ENCODE measurements around the gene RGS14.

The RGS14 gene

DNA sequence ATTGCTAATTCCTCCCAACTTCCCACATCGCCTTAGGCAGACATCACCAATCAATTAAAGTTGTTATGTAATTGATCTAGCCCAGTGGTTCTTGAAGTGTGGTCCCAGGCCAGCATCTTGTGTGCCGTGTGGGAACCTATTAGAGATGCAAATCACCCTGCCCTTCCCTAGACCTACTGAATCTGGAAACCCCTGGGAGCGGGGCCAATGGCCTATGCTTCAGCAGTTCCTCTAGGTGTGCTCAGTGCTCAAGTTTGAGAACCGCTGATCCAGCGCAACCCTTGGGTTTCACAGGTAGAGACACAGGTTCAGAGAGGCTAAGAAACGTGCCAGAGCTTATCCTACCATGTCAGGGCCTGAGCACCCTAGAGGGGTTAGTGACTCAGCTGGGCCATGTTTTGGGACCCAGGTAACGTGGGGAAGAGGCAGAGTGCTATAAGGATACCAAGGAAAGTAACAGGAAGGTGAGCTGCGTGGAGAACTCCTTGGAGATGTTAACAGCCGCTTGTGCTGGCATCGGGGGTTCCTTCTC lies 30.9 kb downstream of the RGS14 start:
- no peak for TF ChIP-seq JUND (IDR thresholded peaks at IDR 0.05; ENCODE audit: low read depth)
- no peak for DNase-seq (ENCODE audit: low read depth in 1 of 2, low spot score in 1 of 2)
- in situ Hi-C loops (cut with HindIII; ENCODE audit: low pct_unique_long_range_greater_than_20kb, low sequenced_read_pairs), result no loop called here

DNA sequence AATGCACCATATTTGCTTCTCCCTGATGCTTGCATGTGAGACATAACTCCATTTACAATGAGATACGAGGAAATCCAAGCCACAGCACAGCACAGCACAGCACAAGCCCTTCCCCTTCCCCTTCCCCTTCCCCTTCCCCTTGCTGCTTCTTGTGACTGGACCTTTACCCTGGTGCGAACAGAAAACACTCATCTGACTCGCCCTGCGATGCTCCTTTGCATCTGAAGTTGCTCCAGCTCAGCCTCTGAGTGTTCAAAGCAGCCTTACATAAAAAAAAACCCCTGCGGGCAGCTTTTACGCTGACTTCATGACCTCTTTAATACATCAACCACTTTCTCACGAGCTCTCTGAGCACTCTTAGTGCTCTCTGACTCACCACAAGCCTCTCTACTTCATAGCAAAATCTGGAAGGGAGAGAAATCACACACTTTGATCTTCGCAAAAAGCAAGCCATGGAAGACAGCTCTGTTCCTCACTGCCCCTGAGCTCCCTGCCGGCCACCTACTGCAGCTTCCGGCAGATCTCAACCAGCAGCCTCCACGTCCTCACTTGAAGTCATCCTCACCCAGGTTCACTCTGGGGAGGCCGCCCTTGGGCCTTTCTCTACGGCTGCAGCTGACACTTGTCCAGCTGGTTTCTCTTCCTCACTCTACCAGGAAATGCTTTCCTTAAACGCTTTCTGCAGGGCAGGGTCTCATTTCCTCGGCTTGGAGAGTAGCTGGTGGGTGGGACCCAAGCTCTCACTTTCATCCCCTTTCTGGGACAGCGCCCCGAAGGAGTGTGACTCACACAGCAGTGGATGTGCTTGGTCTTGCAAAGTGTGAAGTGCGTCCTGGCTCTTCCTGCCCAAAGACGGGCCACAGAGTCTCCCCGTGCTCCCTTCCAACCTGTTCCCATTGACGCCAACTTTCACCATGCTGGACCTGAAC lies 31.8 kb downstream of the RGS14 start:
- TF ChIP-seq JUND (IDR thresholded peaks at IDR 0.05; ENCODE audit: low read depth), result no peak
- in situ Hi-C loops (cut with HindIII; ENCODE audit: low pct_unique_long_range_greater_than_20kb, low sequenced_read_pairs), result no loop called here
- DNase-seq (ENCODE audit: low read depth in 1 of 2, low spot score in 1 of 2), result peak; percentile 59 to 73

DNA sequence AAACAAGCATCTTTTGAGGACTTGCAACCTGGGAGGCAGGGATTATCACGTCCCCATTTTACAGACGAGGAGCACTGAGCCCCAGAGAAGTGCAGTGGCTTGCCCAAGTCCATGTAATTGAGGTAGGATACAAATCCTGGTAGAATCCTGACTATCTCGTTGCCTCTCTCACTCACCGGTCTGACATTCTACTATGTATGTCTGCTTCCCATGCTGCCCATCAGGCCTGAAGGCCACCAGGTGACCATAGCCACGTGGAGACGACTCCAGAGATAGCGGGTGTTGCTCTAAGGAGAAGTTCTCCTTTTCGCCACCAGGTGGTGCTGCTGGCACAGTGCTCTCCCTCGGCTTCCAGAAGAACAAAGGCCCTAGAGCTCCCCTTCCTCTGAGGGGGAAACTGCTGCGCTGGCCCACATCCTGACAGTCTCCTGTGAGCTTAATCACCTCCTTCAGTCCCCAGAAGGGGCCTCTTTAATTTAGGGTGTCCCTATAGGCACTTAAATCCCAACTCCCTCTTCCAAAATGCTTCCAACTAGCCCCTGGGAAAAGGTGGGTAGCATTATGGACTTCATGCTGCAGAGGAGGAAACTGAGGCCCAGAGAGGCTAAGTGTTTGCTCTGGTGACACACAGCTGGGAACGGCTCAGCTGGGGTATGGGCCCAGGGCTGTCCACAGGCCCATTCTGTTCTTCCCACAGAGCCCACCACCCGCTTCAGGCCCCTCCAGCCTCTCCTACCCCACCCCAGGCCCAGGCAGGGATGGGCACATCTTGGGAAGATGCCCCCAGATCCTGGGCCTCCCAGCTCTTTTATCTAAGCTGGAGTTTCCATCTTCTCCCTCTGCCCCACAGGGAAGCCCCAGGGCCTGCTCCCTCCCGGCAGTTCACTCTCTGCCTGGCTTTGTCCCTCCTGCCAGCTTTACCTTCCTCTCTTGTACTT lies 32.9 kb downstream of the RGS14 start:
- in situ Hi-C loops (cut with HindIII; ENCODE audit: low pct_unique_long_range_greater_than_20kb, low sequenced_read_pairs), result no loop called here

DNA sequence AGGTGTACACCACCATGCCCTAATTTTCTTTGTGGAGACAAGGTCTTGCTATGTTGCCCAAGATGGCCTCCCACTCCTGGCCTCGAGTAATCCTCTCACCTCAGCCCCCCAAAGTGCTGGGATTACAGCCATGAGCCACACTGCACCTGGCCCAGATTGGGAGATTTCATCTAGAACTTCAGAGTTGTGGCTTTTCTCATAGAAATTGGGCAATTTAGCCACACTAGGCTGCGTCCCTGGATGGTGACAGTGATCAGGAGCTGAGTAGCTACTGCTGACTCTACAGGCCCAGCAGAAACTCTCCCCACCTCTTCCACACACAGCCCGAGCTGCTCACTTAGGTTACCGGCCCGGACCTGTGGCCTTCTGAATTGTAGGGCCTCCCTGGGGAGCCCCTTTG lies 35.0 kb downstream of the RGS14 start:
- TF ChIP-seq JUND (IDR thresholded peaks at IDR 0.05; ENCODE audit: low read depth), result no peak
- in situ Hi-C loops (cut with HindIII; ENCODE audit: low pct_unique_long_range_greater_than_20kb, low sequenced_read_pairs), result no loop called here
- no peak for DNase-seq (ENCODE audit: low read depth in 1 of 2, low spot score in 1 of 2)

More for the DNA sequence above, 32.9 kb downstream of the RGS14 start:
- peak; percentile 88 to 96 for DNase-seq (ENCODE audit: low read depth in 1 of 2, low spot score in 1 of 2)
- TF ChIP-seq JUND (IDR thresholded peaks at IDR 0.05; ENCODE audit: low read depth), result no peak

DNA sequence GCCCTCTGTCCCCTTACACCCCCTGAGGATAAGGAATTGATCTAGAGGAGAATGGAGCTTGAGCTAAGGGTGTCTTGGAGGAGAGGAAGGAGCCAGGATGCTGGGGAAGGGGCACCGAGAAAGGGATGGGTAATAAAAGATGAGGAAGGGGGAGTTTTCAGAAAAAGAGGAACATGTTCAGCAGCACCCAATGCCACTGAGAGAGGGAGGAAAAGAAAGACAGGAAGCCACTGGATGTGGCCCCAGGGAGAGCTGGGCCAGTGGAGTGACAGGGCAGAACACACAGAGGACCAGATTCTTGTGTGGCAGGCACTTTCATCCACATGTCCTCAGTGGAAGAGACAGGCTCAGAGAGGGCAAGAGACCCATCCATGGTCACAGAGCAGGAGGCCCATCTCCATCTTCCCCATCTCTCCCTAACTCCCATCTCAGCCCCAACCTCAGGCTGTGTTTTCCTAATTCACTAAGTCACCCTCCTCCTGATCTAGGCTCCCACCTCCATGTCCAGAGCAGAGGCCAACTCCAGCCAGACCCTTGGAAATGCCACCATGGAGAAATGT lies 35.6 kb downstream of the RGS14 start:
- TF ChIP-seq JUND (IDR thresholded peaks at IDR 0.05; ENCODE audit: low read depth), result no peak
- in situ Hi-C loops (cut with HindIII; ENCODE audit: low pct_unique_long_range_greater_than_20kb, low sequenced_read_pairs), result no loop called here
- DNase-seq (ENCODE audit: low read depth in 1 of 2, low spot score in 1 of 2), result no peak

DNA sequence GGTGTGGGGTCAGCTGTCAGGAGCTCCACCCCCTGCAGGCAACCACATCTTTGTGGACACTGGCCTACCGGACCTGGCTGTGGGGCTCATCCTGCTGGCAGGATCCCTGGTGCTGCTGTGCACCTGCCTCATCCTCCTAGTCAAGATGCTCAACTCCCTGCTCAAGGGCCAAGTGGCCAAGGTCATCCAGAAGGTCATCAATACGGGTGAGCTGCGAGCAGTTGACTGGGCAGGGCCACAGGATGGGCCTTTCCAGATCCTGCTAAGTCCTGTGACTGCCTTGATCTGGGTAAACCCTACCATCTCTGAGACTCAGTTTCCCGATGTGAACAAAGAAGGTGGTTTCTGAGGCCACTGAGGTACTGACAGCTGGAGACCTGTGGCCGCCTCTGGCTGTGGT lies 36.3 kb downstream of the RGS14 start:
- no peak for TF ChIP-seq JUND (IDR thresholded peaks at IDR 0.05; ENCODE audit: low read depth)
- no peak for DNase-seq (ENCODE audit: low read depth in 1 of 2, low spot score in 1 of 2)
- in situ Hi-C loops (cut with HindIII; ENCODE audit: low pct_unique_long_range_greater_than_20kb, low sequenced_read_pairs), result no loop called here

DNA sequence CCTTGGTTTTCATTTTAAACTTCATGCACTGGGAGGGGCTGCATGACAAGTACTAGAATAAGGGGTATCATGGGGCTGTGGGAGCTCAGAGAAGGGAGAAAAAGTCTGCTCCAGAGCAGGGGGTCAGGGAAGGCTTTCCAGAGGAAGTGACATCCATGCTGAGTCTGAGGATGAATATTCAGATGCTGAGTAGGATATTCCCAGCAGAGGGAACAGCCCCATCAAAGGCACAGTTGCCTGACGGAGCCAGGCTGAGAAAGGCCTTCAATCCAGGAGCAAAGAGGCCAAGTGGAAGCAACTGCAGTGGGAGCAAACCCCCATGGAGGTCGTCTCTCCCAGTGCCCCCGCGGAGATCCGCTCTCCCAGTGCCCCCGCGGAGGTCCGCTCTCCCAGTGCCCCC lies 38.4 kb downstream of the RGS14 start:
- in situ Hi-C loops (cut with HindIII; ENCODE audit: low pct_unique_long_range_greater_than_20kb, low sequenced_read_pairs), result no loop called here
- DNase-seq (ENCODE audit: low read depth in 1 of 2, low spot score in 1 of 2), result no peak
- no peak for TF ChIP-seq JUND (IDR thresholded peaks at IDR 0.05; ENCODE audit: low read depth)

DNA sequence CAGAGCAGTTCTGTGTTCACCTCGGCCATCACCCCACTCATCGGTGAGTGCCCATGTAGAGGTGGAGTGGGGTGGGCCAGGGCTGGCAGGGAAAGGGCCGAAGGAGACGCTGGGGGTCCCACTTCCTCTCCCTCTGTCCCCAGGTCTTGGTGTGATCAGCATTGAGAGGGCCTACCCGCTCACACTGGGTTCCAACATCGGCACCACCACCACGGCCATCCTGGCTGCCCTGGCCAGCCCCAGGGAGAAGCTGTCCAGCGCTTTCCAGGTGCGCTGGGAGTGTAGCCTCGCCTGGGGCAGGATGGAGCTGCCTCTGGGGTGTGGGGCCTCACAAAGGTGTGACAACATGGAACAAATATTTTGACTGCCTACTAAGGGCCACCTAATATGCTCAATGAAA lies 39.1 kb downstream of the RGS14 start:
- TF ChIP-seq JUND (IDR thresholded peaks at IDR 0.05; ENCODE audit: low read depth), result no peak
- in situ Hi-C loops (cut with HindIII; ENCODE audit: low pct_unique_long_range_greater_than_20kb, low sequenced_read_pairs), result no loop called here
- no peak for DNase-seq (ENCODE audit: low read depth in 1 of 2, low spot score in 1 of 2)

DNA sequence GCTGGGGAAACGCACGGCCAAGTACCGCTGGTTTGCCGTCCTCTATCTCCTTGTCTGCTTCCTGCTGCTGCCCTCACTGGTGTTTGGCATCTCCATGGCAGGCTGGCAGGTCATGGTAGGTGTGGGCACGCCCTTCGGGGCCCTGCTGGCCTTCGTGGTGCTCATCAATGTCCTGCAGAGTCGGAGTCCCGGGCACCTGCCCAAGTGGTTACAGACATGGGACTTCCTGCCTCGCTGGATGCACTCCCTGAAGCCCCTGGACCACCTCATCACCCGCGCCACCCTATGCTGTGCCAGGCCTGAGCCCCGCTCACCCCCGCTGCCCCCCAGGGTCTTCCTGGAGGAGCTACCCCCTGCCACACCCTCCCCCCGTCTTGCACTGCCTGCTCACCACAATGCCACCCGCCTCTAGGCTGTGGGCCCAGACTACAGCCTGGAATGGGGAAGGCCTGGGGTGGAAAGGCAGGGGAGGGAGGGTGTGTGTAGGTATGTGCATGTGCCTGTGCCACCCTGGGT lies 40.2 kb downstream of the RGS14 start:
- in situ Hi-C loops (cut with HindIII; ENCODE audit: low pct_unique_long_range_greater_than_20kb, low sequenced_read_pairs), result no loop called here

DNA sequence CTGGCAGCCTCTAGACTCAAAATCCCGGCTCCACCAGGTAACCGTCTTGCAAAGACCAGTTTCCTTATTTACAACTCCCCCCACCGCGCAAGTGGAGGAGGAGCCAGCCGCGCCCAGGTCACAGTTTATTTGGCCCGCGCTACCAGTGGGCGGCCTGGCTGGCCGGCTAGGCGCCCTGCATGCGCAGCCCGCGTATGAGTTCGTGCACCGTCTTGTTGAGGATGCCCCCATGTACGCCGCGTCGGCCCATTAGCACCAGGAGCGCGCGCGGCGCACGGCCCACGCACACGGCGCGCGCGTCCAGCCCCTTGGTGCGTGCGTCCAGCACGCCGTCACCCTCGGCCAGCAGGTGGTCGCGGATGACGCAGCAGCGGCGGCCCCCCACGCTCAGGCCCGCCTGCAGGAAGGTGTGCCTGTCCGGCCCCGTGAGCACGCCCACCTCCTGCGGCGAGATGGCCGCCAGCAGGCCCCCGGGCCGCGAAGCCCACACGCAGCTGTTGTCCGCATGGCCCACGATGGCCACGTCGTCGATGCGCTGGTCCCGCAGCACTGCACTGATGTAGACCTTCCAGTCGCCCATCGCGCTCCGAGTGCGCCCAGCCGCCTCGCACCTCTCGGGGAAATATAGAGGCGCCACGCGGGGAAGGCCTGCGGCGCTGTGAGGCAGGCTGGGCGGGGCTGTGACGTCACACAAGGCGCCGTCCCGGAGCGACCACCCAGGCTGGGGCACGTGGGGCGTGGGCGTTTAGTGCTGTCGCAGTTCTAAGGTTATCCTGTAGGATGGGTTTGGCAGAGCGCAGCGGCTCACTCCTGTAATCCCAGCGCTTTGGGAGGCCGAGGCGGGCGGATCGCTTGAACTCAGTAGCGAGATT lies 42.5 kb downstream of the RGS14 start, which contains the start of gene PFN3:
Gene PFN3 (minus strand): TSS at position 665 of the 872 bp plus-strand sequence. CDS start 85 bp downstream, at position 580.
- in situ Hi-C loops (cut with HindIII; ENCODE audit: low pct_unique_long_range_greater_than_20kb, low sequenced_read_pairs), result no loop called here
- TF ChIP-seq JUND (IDR thresholded peaks at IDR 0.05; ENCODE audit: low read depth), result no peak
- no peak for DNase-seq (ENCODE audit: low read depth in 1 of 2, low spot score in 1 of 2)

More for the DNA sequence above, 40.2 kb downstream of the RGS14 start:
- DNase-seq (ENCODE audit: low read depth in 1 of 2, low spot score in 1 of 2), result no peak
- no peak for TF ChIP-seq JUND (IDR thresholded peaks at IDR 0.05; ENCODE audit: low read depth)
